VCaP (cell line): ENCODE data around the gene C8A.

ENCODE experiments used
- H3K27ac ChIP-seq: fragments of 450-650 bp; 2 replicates; pipeline ENCODE4 v1.5.1; 2017
- CTCF ChIP-seq: fragments of 450-650 bp; conservative IDR thresholded peaks from 2 replicates; pipeline ENCODE4 v1.5.1; 2017; ENCODE audit warnings: mild to moderate bottlenecking, moderate library complexity

The C8A gene

GRCh38 chr1:56881417-56881816 lies 26.8 kb downstream of the C8A start:
- no peak for TF ChIP-seq CTCF
- no peak overlapping the region for H3K27ac ChIP-seq

- TF ChIP-seq CTCF: no peak
- H3K27ac ChIP-seq: no peak overlapping the region
Observed at GRCh38 chr1:56890229-56890628, 35.6 kb downstream of the C8A start.

- H3K27ac ChIP-seq: no peak overlapping the region
- TF ChIP-seq CTCF: no peak
Observed at GRCh38 chr1:56894014-56894413, 39.4 kb downstream of the C8A start.

- no peak overlapping the region for H3K27ac ChIP-seq
- no peak for TF ChIP-seq CTCF
Observed at GRCh38 chr1:56897150-56898004, 42.8 kb downstream of the C8A start.

- no peak for TF ChIP-seq CTCF
- no peak overlapping the region for H3K27ac ChIP-seq
Observed at GRCh38 chr1:56898005-56898373, 43.4 kb downstream of the C8A start.

GRCh38 chr1:56898879-56899278 lies 44.3 kb downstream of the C8A start:
- TF ChIP-seq CTCF: no peak
- no peak overlapping the region for H3K27ac ChIP-seq

- H3K27ac ChIP-seq: no peak overlapping the region
- TF ChIP-seq CTCF: no peak
Observed at GRCh38 chr1:56901716-56902115, 47.1 kb downstream of the C8A start.
